HL-60 (cell line): Measurements from ENCODE around the gene CFAP161.

ENCODE experiments used
- POLR2AphosphoS5 ChIP-seq: IDR thresholded peaks from 2 replicates; pipeline ENCODE4 v1.6.1; 2012; ENCODE audit warnings: low read depth
- TF ChIP-seq, protein P1 (sequence below): IDR thresholded peaks from one replicate; pipeline ENCODE4 v1.5.1; 2011; ENCODE audit warnings: low read length, control low read depth, inconsistent platforms; ENCODE audit not compliant: insufficient read depth

GRCh38 chr15:81189583-81190283 lies 55.7 kb downstream of the CFAP161 start:
- TF ChIP-seq, protein P1, sequence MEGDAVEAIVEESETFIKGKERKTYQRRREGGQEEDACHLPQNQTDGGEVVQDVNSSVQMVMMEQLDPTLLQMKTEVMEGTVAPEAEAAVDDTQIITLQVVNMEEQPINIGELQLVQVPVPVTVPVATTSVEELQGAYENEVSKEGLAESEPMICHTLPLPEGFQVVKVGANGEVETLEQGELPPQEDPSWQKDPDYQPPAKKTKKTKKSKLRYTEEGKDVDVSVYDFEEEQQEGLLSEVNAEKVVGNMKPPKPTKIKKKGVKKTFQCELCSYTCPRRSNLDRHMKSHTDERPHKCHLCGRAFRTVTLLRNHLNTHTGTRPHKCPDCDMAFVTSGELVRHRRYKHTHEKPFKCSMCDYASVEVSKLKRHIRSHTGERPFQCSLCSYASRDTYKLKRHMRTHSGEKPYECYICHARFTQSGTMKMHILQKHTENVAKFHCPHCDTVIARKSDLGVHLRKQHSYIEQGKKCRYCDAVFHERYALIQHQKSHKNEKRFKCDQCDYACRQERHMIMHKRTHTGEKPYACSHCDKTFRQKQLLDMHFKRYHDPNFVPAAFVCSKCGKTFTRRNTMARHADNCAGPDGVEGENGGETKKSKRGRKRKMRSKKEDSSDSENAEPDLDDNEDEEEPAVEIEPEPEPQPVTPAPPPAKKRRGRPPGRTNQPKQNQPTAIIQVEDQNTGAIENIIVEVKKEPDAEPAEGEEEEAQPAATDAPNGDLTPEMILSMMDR: no peak
- no peak for TF ChIP-seq POLR2AphosphoS5
